Esophagus squamous epithelium (tissue), 4 donors: ENCODE measurements around the gene PTPN1.

Source experiments
- POLR2A ChIP-seq, 4 donors: fragments of 450-650 bp; IDR thresholded peaks; one replicate each; pipeline ENCODE4 v1.6.1; 2017; ENCODE audit warnings: antibody characterized with exemption in 4 of 4, mild to moderate bottlenecking in 4 of 4, moderate library complexity in 3 of 4
- TF ChIP-seq, protein P1 (sequence below), 6 experiments: fragments of 450-650 bp in 4 of 6; fragments of 200-600 bp in 2 of 6; sonication (generic) in 2 of 6; IDR thresholded peaks; one replicate each; pipeline ENCODE4 v1.5.1; 2016 to 2019; ENCODE audit warnings: antibody characterized with exemption in 6 of 6, mild to moderate bottlenecking in 4 of 6, moderate library complexity in 4 of 6

DNA sequence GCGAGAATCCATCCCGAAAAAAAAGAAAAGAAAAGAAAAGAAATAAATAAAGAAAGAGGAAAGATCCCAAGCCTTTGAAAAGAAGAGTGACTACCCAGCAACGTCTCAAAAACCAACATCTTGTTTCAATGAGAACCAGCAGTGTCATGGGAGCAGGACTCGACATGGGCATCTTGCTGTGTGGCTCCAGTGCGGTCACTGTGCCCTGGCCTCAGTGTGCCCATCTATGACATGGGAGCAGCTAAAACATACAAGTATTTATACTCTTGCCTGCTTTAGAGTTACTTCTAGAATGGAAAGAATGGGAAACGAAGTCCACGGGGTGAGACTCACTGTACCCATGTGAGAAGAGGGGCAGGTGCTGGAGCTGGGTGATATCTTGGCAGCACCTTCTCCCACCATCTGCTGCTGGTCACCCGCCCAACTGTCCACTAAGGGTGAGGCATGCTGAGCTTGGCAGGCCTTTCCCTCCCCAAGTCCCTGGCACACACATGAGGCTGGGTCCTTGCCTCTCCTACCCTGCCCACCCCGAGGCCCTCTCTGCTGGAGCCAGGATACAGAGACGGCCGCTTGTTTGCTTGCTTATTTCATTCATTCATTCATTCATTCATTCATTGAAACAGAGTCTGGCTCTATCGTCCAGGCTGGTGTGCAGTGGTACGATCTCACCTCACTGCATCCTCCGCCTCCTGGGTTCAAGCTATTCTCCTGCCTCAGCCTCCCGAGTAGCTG, 103.4 kb downstream of the PTPN1 start:
- TF ChIP-seq, protein P1, sequence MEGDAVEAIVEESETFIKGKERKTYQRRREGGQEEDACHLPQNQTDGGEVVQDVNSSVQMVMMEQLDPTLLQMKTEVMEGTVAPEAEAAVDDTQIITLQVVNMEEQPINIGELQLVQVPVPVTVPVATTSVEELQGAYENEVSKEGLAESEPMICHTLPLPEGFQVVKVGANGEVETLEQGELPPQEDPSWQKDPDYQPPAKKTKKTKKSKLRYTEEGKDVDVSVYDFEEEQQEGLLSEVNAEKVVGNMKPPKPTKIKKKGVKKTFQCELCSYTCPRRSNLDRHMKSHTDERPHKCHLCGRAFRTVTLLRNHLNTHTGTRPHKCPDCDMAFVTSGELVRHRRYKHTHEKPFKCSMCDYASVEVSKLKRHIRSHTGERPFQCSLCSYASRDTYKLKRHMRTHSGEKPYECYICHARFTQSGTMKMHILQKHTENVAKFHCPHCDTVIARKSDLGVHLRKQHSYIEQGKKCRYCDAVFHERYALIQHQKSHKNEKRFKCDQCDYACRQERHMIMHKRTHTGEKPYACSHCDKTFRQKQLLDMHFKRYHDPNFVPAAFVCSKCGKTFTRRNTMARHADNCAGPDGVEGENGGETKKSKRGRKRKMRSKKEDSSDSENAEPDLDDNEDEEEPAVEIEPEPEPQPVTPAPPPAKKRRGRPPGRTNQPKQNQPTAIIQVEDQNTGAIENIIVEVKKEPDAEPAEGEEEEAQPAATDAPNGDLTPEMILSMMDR (IDR thresholded peaks at IDR 0.05), result no peak
- no peak for TF ChIP-seq POLR2A (IDR thresholded peaks at IDR 0.05)
